Caco-2 (cell line): ENCODE results near the gene LPAR1. TPM values are rescaled to one million over a fixed set of nuclear protein-coding genes. Genes with fewer than 3 reads are reported as not detected.

Experiments
- BruUV-seq: library from RNA; stranded (reverse); fragments of 400-500 nt; replicated peaks from 2 replicates; lab custom pipeline; 2021; lab: Mats Ljungman, UMichigan
- CTCF ChIA-PET: fragments of 300-600 bp; sonication (Branson Sonifier 250); formaldehyde crosslinking; loops from one replicate; lab custom pipeline; 2022; ENCODE audit warnings: antibody characterized with exemption; lab: Charles Lee
- POLR2A ChIA-PET: fragments of 300-600 bp; sonication (Branson Sonifier 250); formaldehyde crosslinking; loops from one replicate; lab custom pipeline; 2022; ENCODE audit warnings: antibody characterized with exemption; lab: Charles Lee
- DNase-seq, 2 experiments: peaks; one replicate each; pipeline versions ENCODE4 v3.0.0 to v3.0.0-alpha.2; 2020 to 2022
- H3K27me3 ChIP-seq: replicated peaks from 2 replicates; pipeline ENCODE4 v1.6.0; 2011; ENCODE audit warnings: low read length; ENCODE audit not compliant: control insufficient read depth, insufficient read depth
- H3K36me3 ChIP-seq: 2 replicates; pipeline ENCODE4 v1.5.1; 2011; ENCODE audit warnings: low read length; ENCODE audit not compliant: control insufficient read depth, insufficient read depth
- H3K4me1 ChIP-seq: fragments of 250-450 bp; sonication (Bioruptor Pico); 2 replicates; pipeline ENCODE4 v1.5.1; 2020; ENCODE audit warnings: mild to moderate bottlenecking
- H3K4me3 ChIP-seq: 2 replicates; pipeline ENCODE4 v1.5.1; 2011; ENCODE audit warnings: low read depth, mild to moderate bottlenecking, control low read depth, low read length
- H3K9me3 ChIP-seq: fragments of 250-450 bp; sonication (Bioruptor Pico); 2 replicates; pipeline ENCODE4 v1.5.1; 2020; ENCODE audit warnings: mild to moderate bottlenecking, moderate library complexity
- H3K27ac Mint-ChIP-seq: one replicate; pipeline ENCODE4 v1.8.0; 2022; ENCODE audit warnings: mixed read lengths; ENCODE audit not compliant: unreplicated experiment
- H3K27me3 Mint-ChIP-seq: one replicate; pipeline ENCODE4 v1.8.0; 2022; ENCODE audit warnings: mixed read lengths; ENCODE audit not compliant: insufficient read depth, unreplicated experiment
- H3K36me3 Mint-ChIP-seq: one replicate; pipeline ENCODE4 v1.8.0; 2022; ENCODE audit warnings: mild to moderate bottlenecking, mixed read lengths; ENCODE audit not compliant: insufficient read depth, unreplicated experiment
- H3K4me1 Mint-ChIP-seq: one replicate; pipeline ENCODE4 v1.8.0; 2022; ENCODE audit warnings: low read depth, mixed read lengths; ENCODE audit not compliant: unreplicated experiment
- H3K4me3 Mint-ChIP-seq: one replicate; pipeline ENCODE4 v1.8.0; 2022; ENCODE audit warnings: mild to moderate bottlenecking, moderate library complexity, mixed read lengths; ENCODE audit not compliant: unreplicated experiment
- H3K9me3 Mint-ChIP-seq: one replicate; pipeline ENCODE4 v1.8.0; 2022; ENCODE audit warnings: mixed read lengths; ENCODE audit not compliant: unreplicated experiment
- CTCF ChIP-seq, 2 experiments: fragments of 200-600 bp in 1 of 2; IDR thresholded peaks; 1 replicate in 1 of 2; 2 replicates in 1 of 2; pipeline versions ENCODE4 v1.5.1 to v1.8.0; 2011 to 2022; ENCODE audit warnings: antibody characterized with exemption in 1 of 2, control low read depth in 1 of 2, inconsistent platforms in 1 of 2, low read depth in 1 of 2, low read length in 1 of 2, mild to moderate bottlenecking in 1 of 2, moderate library complexity in 1 of 2; ENCODE audit not compliant: insufficient read depth in 1 of 2, severe bottlenecking in 1 of 2, unreplicated experiment in 1 of 2
- intact Hi-C: fragments of 100-400 bp; cut with micrococcal nuclease; formaldehyde crosslinking; loops from one replicate; pipeline ENCODE4 v1.10.0; 2022; ENCODE audit not compliant: unreplicated experiment
- total RNA-seq: library from RNA; stranded (reverse); gene quantifications from 2 replicates; pipeline ENCODE4 v1.2.3, GENCODE V29; 2022

LPAR1 gene
- total RNA-seq, 1 experiment from 2014 or later = 20.3 TPM

- H3K4me1 ChIP-seq = no peaks in the 10 kb centered on the region
- TF ChIP-seq CTCF (IDR thresholded peaks at IDR 0.05; ENCODE audit: insufficient read depth in 1 of 2, low read depth in 1 of 2, low read length in 1 of 2, severe bottlenecking in 1 of 2, unreplicated experiment in 1 of 2) = no peak
- CTCF ChIA-PET = no interaction called here
- no peaks in the 10 kb centered on the region for H3K27me3 ChIP-seq
- POLR2A ChIA-PET = no interaction called here
- intact Hi-C loops = no loop called here
- no peaks in the 10 kb centered on the region for H3K27me3 Mint-ChIP-seq
- no peaks in the 10 kb centered on the region for H3K36me3 ChIP-seq
- no peak overlapping the region for H3K4me3 Mint-ChIP-seq
- no peak overlapping the region for H3K4me3 ChIP-seq
- no peak for DNase-seq
- peaks cover 6% of the 10 kb centered on the region for H3K36me3 Mint-ChIP-seq
- no peaks in the 10 kb centered on the region for H3K4me1 Mint-ChIP-seq
- BruUV-seq = no TSS peak
- no peaks in the 10 kb centered on the region for H3K9me3 Mint-ChIP-seq
- no peak overlapping the region for H3K27ac Mint-ChIP-seq
- no peaks in the 10 kb centered on the region for H3K9me3 ChIP-seq
Measured at GRCh38 chr9:110872920-110873319, 165.3 kb downstream of the LPAR1 start.

- no peaks in the 10 kb centered on the region for H3K27me3 Mint-ChIP-seq
- peaks cover 3% of the 10 kb centered on the region for H3K4me1 Mint-ChIP-seq
- no TSS peak for BruUV-seq
- H3K9me3 ChIP-seq = no peaks in the 10 kb centered on the region
- ChIA-PET CTCF (no interaction called here), POLR2A (no interaction called here)
- intact Hi-C loops = no loop called here
- H3K36me3 Mint-ChIP-seq = peaks cover 7% of the 10 kb centered on the region
- H3K4me3 Mint-ChIP-seq = no peak overlapping the region
- H3K27ac Mint-ChIP-seq = no peak overlapping the region
- no peak for TF ChIP-seq CTCF (IDR thresholded peaks at IDR 0.05; ENCODE audit: insufficient read depth in 1 of 2, low read depth in 1 of 2, low read length in 1 of 2, severe bottlenecking in 1 of 2, unreplicated experiment in 1 of 2)
- DNase-seq = no peak
- no peaks in the 10 kb centered on the region for H3K36me3 ChIP-seq
- no peaks in the 10 kb centered on the region for H3K4me1 ChIP-seq
- no peaks in the 10 kb centered on the region for H3K27me3 ChIP-seq
- no peaks in the 10 kb centered on the region for H3K9me3 Mint-ChIP-seq
- H3K4me3 ChIP-seq = no peak overlapping the region
Measured at GRCh38 chr9:110871736-110872135, 166.5 kb downstream of the LPAR1 start.

- H3K27ac Mint-ChIP-seq = no peak overlapping the region
- no peaks in the 10 kb centered on the region for H3K27me3 Mint-ChIP-seq
- Histone ChIP-seq H3K36me3 (no peaks in the 10 kb centered on the region), H3K4me3 (no peak overlapping the region), H3K4me1 (no peaks in the 10 kb centered on the region), H3K9me3 (0 out of 2 replicates have a peak, but pooled peaks cover 3% of the 10 kb centered on the region), H3K27me3 (no peaks in the 10 kb centered on the region)
- no peak overlapping the region for H3K4me3 Mint-ChIP-seq
- peaks cover 7% of the 10 kb centered on the region for H3K4me1 Mint-ChIP-seq
- ChIA-PET CTCF (no interaction called here), POLR2A (no interaction called here)
- BruUV-seq = no TSS peak
- no peak for TF ChIP-seq CTCF (IDR thresholded peaks at IDR 0.05; ENCODE audit: insufficient read depth in 1 of 2, low read depth in 1 of 2, low read length in 1 of 2, severe bottlenecking in 1 of 2, unreplicated experiment in 1 of 2)
- no peak for DNase-seq
- no peaks in the 10 kb centered on the region for H3K9me3 Mint-ChIP-seq
- intact Hi-C loops = no loop called here
- peaks cover 6% of the 10 kb centered on the region for H3K36me3 Mint-ChIP-seq
Measured at GRCh38 chr9:110869931-110870330, 168.3 kb downstream of the LPAR1 start.
